K562 (cell line): Measurements from ENCODE around the gene CRLF1. TPM values are rescaled to one million over a fixed set of nuclear protein-coding genes. Genes with fewer than 3 reads are reported as not detected.

ENCODE experiments used
- BCOR ChIP-seq: fragments of 450-650 bp; IDR thresholded peaks from 2 replicates; pipeline ENCODE4 v1.6.1; 2016
- CBFA2T3 ChIP-seq: fragments of 450-650 bp; IDR thresholded peaks from 2 replicates; pipeline ENCODE4 v1.6.1; 2017
- CXXC5 ChIP-seq: fragments of 250-450 bp; sonication (Bioruptor Pico); IDR thresholded peaks from 2 replicates; pipeline ENCODE4 v1.8.0; 2022; ENCODE audit warnings: inconsistent platforms, mild to moderate bottlenecking, moderate library complexity
- DMBX1 ChIP-seq: fragments of 250-450 bp; sonication (Bioruptor Pico); IDR thresholded peaks from 2 replicates; pipeline ENCODE4 v1.8.0; 2022; ENCODE audit warnings: inconsistent platforms, mild to moderate bottlenecking, moderate library complexity, borderline replicate concordance
- ESRRA ChIP-seq: fragments of 450-650 bp; IDR thresholded peaks from 2 replicates; pipeline ENCODE4 v1.6.1; 2014; ENCODE audit warnings: low read depth, mild to moderate bottlenecking, moderate library complexity, borderline replicate concordance
- FOXM1 ChIP-seq, 2 experiments: fragments of 450-650 bp in 1 of 2; sonication (generic) in 1 of 2; formaldehyde crosslinking in 1 of 2; IDR thresholded peaks; 2 replicates each; pipeline versions ENCODE4 v1.6.1 to v1.9.0; 2017 to 2022; ENCODE audit warnings: low read depth in 2 of 2, mild to moderate bottlenecking in 2 of 2, missing genetic modification reagents in 1 of 2, moderate library complexity in 1 of 2
- HDAC2 ChIP-seq: fragments of 450-650 bp; IDR thresholded peaks from 2 replicates; pipeline ENCODE4 v1.6.1; 2016; ENCODE audit warnings: mild to moderate bottlenecking
- HDAC3 ChIP-seq: fragments of 450-650 bp; IDR thresholded peaks from 2 replicates; pipeline ENCODE4 v1.6.1; 2018; ENCODE audit warnings: borderline replicate concordance, mild to moderate bottlenecking, moderate library complexity; ENCODE audit not compliant: partially characterized antibody
- HDAC8 ChIP-seq: fragments of 450-650 bp; IDR thresholded peaks from 2 replicates; pipeline ENCODE4 v1.6.1; 2016; ENCODE audit warnings: mild to moderate bottlenecking, missing genetic modification characterization, moderate library complexity, missing compliant biosample characterization
- HMGN3 ChIP-seq: IDR thresholded peaks from 2 replicates; pipeline ENCODE4 v1.6.1; 2011; ENCODE audit warnings: borderline replicate concordance, low read depth, mild to moderate bottlenecking, mixed read lengths, low read length; ENCODE audit not compliant: insufficient read length; ENCODE audit errors: extremely low read depth
- MCM5 ChIP-seq: fragments of 450-650 bp; IDR thresholded peaks from 2 replicates; pipeline ENCODE4 v1.6.1; 2016; ENCODE audit warnings: low read depth
- POLR2G ChIP-seq: fragments of 200-400 bp; formaldehyde crosslinking; IDR thresholded peaks from 2 replicates; pipeline ENCODE4 v1.6.1; 2017; ENCODE audit warnings: low read depth, mild to moderate bottlenecking, antibody characterized with exemption, low read length, moderate library complexity
- PURB ChIP-seq: sonication (generic); formaldehyde crosslinking; IDR thresholded peaks from 2 replicates; pipeline ENCODE4 v1.9.0; 2021; ENCODE audit warnings: low read depth, mild to moderate bottlenecking, missing genetic modification reagents
- RCOR1 ChIP-seq, 2 experiments: IDR thresholded peaks; 2 replicates each; pipeline ENCODE4 v1.6.1; 2012; ENCODE audit warnings: low read depth in 2 of 2, low read length in 2 of 2, borderline replicate concordance in 1 of 2, improper control_type of control experiment in 1 of 2
- TAF9B ChIP-seq: fragments of 450-650 bp; IDR thresholded peaks from 2 replicates; pipeline ENCODE4 v1.6.1; 2018; ENCODE audit warnings: mild to moderate bottlenecking; ENCODE audit not compliant: partially characterized antibody
- TRIM28 ChIP-seq: fragments of 450-650 bp; IDR thresholded peaks from 2 replicates; pipeline ENCODE4 v1.6.1; 2017
- ZBTB7A ChIP-seq: IDR thresholded peaks from 2 replicates; pipeline ENCODE4 v1.6.1; 2011; ENCODE audit warnings: low read depth, mild to moderate bottlenecking, low read length, moderate library complexity, borderline replicate concordance; ENCODE audit not compliant: control insufficient read depth
- ZEB2 ChIP-seq: fragments of 450-650 bp; IDR thresholded peaks from 2 replicates; pipeline ENCODE4 v1.6.1; 2016
- ZFP36 ChIP-seq: fragments of 150-350 bp; IDR thresholded peaks from 2 replicates; pipeline ENCODE4 v1.6.1; 2018; ENCODE audit warnings: low read length, low read depth; ENCODE audit not compliant: partially characterized antibody
- ZNF384 ChIP-seq: IDR thresholded peaks from 2 replicates; pipeline ENCODE4 v1.6.1; 2012; ENCODE audit warnings: low read depth, low read length, improper control_type of control experiment
- polyA plus RNA-seq, 8 experiments: library from polyadenylated mRNA; depleted of rRNA in 4 of 8; stranded (reverse) in 5 of 8; unstranded in 3 of 8; fragments of >200 nt; fragmentation: Nextera tagmentation in 2 of 8; fragmentation: Illumina TruSeq in 1 of 8; extraction: Ambion mirVana in 2 of 8; extraction: Trizol in 1 of 8; gene quantifications; 2 replicates each; pipeline versions ENCODE4 v1.2.1 to v1.2.3, GENCODE V29; 2011 to 2014; ENCODE audit warnings: inconsistent platforms in 1 of 8, missing spikeins in 1 of 8
- total RNA-seq, 7 experiments: library from RNA; depleted of rRNA in 6 of 7; stranded (reverse); fragments of >200 nt in 6 of 7; fragmentation: Illumina TruSeq in 2 of 7; extraction: Trizol in 2 of 7; gene quantifications; 2 replicates each; pipeline versions ENCODE4 v1.2.1 to v1.2.3, GENCODE V29; 2011 to 2021; ENCODE audit warnings: low replicate concordance in 1 of 7
- TF ChIP-seq, protein P1 (sequence below), 2 experiments: fragments of 450-650 bp in 1 of 2; sonication (generic) in 1 of 2; formaldehyde crosslinking; conservative IDR thresholded peaks; 2 replicates each; pipeline versions ENCODE4 v1.4.0 to v1.8.1; 2020 to 2022; ENCODE audit warnings: mild to moderate bottlenecking in 1 of 2, missing genetic modification reagents in 1 of 2
- TF ChIP-seq, protein P2 (sequence below): sonication (generic); formaldehyde crosslinking; IDR thresholded peaks from 2 replicates; pipeline ENCODE4 v1.8.1; 2023; ENCODE audit warnings: mild to moderate bottlenecking, missing genetic modification reagents
- TF ChIP-seq, protein P3 (sequence below): sonication (generic); formaldehyde crosslinking; IDR thresholded peaks from 2 replicates; pipeline ENCODE4 v1.5.0; 2020; ENCODE audit warnings: missing genetic modification reagents
- TF ChIP-seq, protein P4 (sequence below): sonication (generic); formaldehyde crosslinking; IDR thresholded peaks from 2 replicates; pipeline ENCODE4 v1.9.0; 2022; ENCODE audit warnings: mild to moderate bottlenecking, missing genetic modification reagents

The CRLF1 gene
- total and polyA plus RNA-seq, 9 of the 15 experiments (the other 6 are each of a cell fraction or from before 2014, with no cell fraction given): 0.85 to 3.6 (median 1.7) TPM

DNA sequence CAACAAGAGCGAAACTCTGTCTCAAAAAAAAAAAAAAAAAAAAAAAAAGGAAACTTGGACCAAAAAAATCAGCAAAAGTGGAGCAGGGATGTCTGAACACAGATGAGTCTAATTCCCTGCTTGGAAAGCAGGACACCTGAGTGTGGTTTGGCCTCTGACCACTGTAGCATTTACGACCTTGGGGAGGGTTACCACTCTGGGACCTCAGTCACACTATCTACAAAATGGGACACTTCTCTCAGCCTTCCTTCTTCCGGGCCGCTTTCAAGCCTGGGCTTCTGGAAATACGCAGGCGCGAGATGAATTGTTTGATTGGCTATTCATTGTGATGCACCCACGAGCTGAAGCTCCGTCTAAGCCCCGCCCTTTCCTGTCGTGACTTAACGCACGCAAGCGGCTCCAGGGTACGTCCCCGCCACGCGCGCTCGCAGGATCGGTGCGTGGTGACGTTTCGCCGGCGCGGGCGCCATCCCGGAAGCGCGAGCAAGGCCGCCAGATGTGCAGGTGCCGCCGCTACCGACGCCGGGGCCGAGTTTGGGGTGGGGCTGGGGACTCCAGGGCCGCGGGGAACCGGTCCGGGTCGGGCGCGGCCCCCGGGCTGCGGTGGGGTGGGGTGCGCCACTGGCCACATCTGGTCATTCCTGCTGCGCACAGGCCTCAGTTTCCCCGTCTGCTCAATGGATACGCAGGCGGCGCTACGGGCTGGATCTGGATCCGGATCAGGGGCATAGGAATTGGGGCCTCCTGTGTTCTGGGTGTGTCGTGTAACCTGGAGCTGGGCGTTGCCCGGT is 49.0 kb downstream of the CRLF1 start, which contains the start of gene KXD1 (continued):
- TF ChIP-seq ZBTB7A (peak; percentile 43; the same call in 1 of the 2 replicates), MCM5 (no peak), HDAC3 (no peak), CXXC5 (CRISPR knock-in tag) (peak; percentile 98), BCOR (peak; percentile 100), HDAC2 (peak; percentile 99), DMBX1 (CRISPR knock-in tag) (0 out of 2 replicates have a peak, but pooled peaks have one; percentile 40), ZFP36 (peak; percentile 66), FOXM1 (IDR thresholded peaks at IDR 0.05; ENCODE audit: low read depth) (peak; percentile 59), FOXM1 (CRISPR knock-in tag; IDR thresholded peaks at IDR 0.05; ENCODE audit: low read depth) (no peak), ZNF384 (peak; percentile 60; the same call in 1 of the 2 replicates), POLR2G (peak; percentile 95), CBFA2T3 (0 out of 2 replicates have a peak, but pooled peaks have one; percentile 10), ZEB2 (no peak), HDAC8 (tag) (no peak), TAF9B (no peak), RCOR1 (IDR thresholded peaks at IDR 0.05; ENCODE audit: borderline replicate concordance in 1 of 2, low read depth in 2 of 2, low read length in 2 of 2) (peak; percentile 97 to 99), PURB (CRISPR knock-in tag) (no peak), TRIM28 (peak; percentile 58; the same call in 1 of the 2 replicates), ESRRA (peak; percentile 99), HMGN3 (no peak)
- TF ChIP-seq, protein P1, sequence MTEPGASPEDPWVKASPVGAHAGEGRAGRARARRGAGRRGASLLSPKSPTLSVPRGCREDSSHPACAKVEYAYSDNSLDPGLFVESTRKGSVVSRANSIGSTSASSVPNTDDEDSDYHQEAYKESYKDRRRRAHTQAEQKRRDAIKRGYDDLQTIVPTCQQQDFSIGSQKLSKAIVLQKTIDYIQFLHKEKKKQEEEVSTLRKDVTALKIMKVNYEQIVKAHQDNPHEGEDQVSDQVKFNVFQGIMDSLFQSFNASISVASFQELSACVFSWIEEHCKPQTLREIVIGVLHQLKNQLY (CRISPR knock-in tag; conservative IDR thresholded peaks at IDR 0.05): no peak
- TF ChIP-seq, protein P2, sequence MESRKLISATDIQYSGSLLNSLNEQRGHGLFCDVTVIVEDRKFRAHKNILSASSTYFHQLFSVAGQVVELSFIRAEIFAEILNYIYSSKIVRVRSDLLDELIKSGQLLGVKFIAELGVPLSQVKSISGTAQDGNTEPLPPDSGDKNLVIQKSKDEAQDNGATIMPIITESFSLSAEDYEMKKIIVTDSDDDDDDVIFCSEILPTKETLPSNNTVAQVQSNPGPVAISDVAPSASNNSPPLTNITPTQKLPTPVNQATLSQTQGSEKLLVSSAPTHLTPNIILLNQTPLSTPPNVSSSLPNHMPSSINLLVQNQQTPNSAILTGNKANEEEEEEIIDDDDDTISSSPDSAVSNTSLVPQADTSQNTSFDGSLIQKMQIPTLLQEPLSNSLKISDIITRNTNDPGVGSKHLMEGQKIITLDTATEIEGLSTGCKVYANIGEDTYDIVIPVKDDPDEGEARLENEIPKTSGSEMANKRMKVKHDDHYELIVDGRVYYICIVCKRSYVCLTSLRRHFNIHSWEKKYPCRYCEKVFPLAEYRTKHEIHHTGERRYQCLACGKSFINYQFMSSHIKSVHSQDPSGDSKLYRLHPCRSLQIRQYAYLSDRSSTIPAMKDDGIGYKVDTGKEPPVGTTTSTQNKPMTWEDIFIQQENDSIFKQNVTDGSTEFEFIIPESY (CRISPR knock-in tag): peak; percentile 73; the same call in 1 of the 2 replicates
- TF ChIP-seq, protein P3, sequence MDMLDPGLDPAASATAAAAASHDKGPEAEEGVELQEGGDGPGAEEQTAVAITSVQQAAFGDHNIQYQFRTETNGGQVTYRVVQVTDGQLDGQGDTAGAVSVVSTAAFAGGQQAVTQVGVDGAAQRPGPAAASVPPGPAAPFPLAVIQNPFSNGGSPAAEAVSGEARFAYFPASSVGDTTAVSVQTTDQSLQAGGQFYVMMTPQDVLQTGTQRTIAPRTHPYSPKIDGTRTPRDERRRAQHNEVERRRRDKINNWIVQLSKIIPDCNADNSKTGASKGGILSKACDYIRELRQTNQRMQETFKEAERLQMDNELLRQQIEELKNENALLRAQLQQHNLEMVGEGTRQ (CRISPR knock-in tag): no peak
- TF ChIP-seq, protein P4, sequence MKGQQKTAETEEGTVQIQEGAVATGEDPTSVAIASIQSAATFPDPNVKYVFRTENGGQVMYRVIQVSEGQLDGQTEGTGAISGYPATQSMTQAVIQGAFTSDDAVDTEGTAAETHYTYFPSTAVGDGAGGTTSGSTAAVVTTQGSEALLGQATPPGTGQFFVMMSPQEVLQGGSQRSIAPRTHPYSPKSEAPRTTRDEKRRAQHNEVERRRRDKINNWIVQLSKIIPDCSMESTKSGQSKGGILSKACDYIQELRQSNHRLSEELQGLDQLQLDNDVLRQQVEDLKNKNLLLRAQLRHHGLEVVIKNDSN (CRISPR knock-in tag): peak; percentile 20; the same call in 1 of the 2 replicates
